Spleen (tissue), 11 donors: ENCODE results near the gene CUL1. TPM values are rescaled to one million over a fixed set of nuclear protein-coding genes. Genes with fewer than 3 reads are reported as not detected.

Experiments
- DNase-seq: peaks from one replicate; pipeline ENCODE4 v3.0.0-alpha.2; 2020
- H3K27ac ChIP-seq, 8 donors: fragments of 200-600 bp; sonication (generic) in 7 of 8; 1 replicate in 4 of 8; 2 replicates in 4 of 8; pipeline versions ENCODE4 v1.5.0 to v1.8.0; 2016 to 2021; ENCODE audit warnings: inconsistent platforms in 4 of 8, mild to moderate bottlenecking in 4 of 8, moderate library complexity in 1 of 8
- H3K27me3 ChIP-seq, 7 donors: fragments of 200-600 bp; sonication (generic) in 6 of 7; replicated peaks in 1 of 7; 1 replicate in 4 of 7; 2 replicates in 3 of 7; pipeline versions ENCODE4 v1.5.0 to v1.8.0; 2016 to 2021; ENCODE audit warnings: inconsistent platforms in 3 of 7, mild to moderate bottlenecking in 1 of 7
- H3K36me3 ChIP-seq, 6 donors: fragments of 200-600 bp; sonication (generic) in 5 of 6; 1 replicate in 4 of 6; 2 replicates in 2 of 6; pipeline versions ENCODE4 v1.5.0 to v1.8.0; 2016 to 2021; ENCODE audit warnings: inconsistent platforms in 2 of 6
- H3K4me1 ChIP-seq, 6 donors: fragments of 200-600 bp; sonication (generic) in 5 of 6; 1 replicate in 3 of 6; 2 replicates in 3 of 6; pipeline versions ENCODE4 v1.5.0 to v1.8.0; 2016 to 2021; ENCODE audit warnings: inconsistent platforms in 3 of 6
- H3K4me3 ChIP-seq, 8 donors: fragments of 200-600 bp; sonication (generic) in 7 of 8; 1 replicate in 4 of 8; 2 replicates in 4 of 8; pipeline versions ENCODE4 v1.5.0 to v1.8.0; 2016 to 2021; ENCODE audit warnings: inconsistent platforms in 4 of 8, mild to moderate bottlenecking in 4 of 8, moderate library complexity in 2 of 8
- H3K9me3 ChIP-seq, 8 donors: fragments of 200-600 bp; sonication (generic) in 7 of 8; 1 replicate in 4 of 8; 2 replicates in 4 of 8; pipeline versions ENCODE4 v1.5.0 to v1.8.0; 2016 to 2021; ENCODE audit warnings: inconsistent platforms in 4 of 8
- CTCF ChIP-seq, 11 experiments: fragments of 200-600 bp in 7 of 11; fragments of 450-650 bp in 4 of 11; sonication (generic) in 4 of 11; IDR thresholded peaks in 8 of 11; conservative IDR thresholded peaks in 3 of 11; 1 replicate in 7 of 11; 2 replicates in 4 of 11; pipeline versions ENCODE4 v1.4.0 to v1.8.0; 2016 to 2021; ENCODE audit warnings: antibody characterized with exemption in 11 of 11, inconsistent platforms in 4 of 11, mild to moderate bottlenecking in 1 of 11
- POLR2A ChIP-seq, 3 donors: fragments of 450-650 bp; IDR thresholded peaks; one replicate each; pipeline ENCODE4 v1.5.1; 2017; ENCODE audit warnings: antibody characterized with exemption in 3 of 3, mild to moderate bottlenecking in 1 of 3
- POLR2AphosphoS5 ChIP-seq, 3 donors: sonication (generic); formaldehyde crosslinking; IDR thresholded peaks; one replicate each; pipeline ENCODE4 v1.5.1; 2017; ENCODE audit warnings: antibody characterized with exemption in 3 of 3
- WGBS, 5 donors: extraction: QIAGEN DNeasy Blood & Tissue Kit in 3 of 5; methylation state at CpG; one replicate each; pipeline versions ENCODE4 v1.1.5 to v1.1.7; 2013 to 2018; 5-methylcytosine and 5-hydroxymethylcytosine counted together
- intact Hi-C: fragments of 100-400 bp; cut with DNase I; formaldehyde crosslinking; loops from one replicate; pipeline ENCODE4 v1.15.0; 2023; ENCODE audit warnings: low total_unique reads
- polyA plus RNA-seq, 3 donors: library from polyadenylated mRNA; stranded (reverse); fragments of 200-250 nt; gene quantifications; one replicate each; pipeline ENCODE4 v1.2.1, GENCODE V29; 2013
- total RNA-seq, 7 donors: library from RNA; depleted of rRNA in 3 of 7; stranded (reverse); fragments of >200 nt in 3 of 7; fragmentation: NEBNext Ultra II Directional in 4 of 7; extraction: Animal tissue kit (Norgen Biotek cat#: 25700) in 4 of 7; gene quantifications; one replicate each; pipeline versions ENCODE4 v1.1.0 to v1.2.1, GENCODE V29; 2016 to 2021
- donor health status: healthy with polysubstance abuse.
- donor health status: DM: no; HTN: no; CAD: no; lungs with moderate emphysema.
- donor health status: DM: no; HTN: no; CAD: no.
- donor health status: Bipolar disorder and iron deficiency.
- donor health status: healthy.
- donor health status: DM: no; HTN: no; CAD: no.
- donor health status: DM: yes; HTN: yes; CAD: no.

Gene CUL1
- total and polyA plus RNA-seq, 10 donors = 19.8 to 54.6 (median 42.7) TPM

- no peaks in the 10 kb centered on the region for H3K27me3 ChIP-seq
- H3K4me1 ChIP-seq = peaks cover 14 to 100% (median 87%) of the 10 kb centered on the region in 6 donors
- no peak overlapping the region for H3K27ac ChIP-seq
- WGBS, 5 donors = 53 to 62% (median 57%) methylated on average over 16 of the region's 16 CpGs
- DNase-seq = no peak
- no peaks in the 10 kb centered on the region for H3K9me3 ChIP-seq
- intact Hi-C loops = no loop called here
- H3K4me3 ChIP-seq = no peak overlapping the region
- TF ChIP-seq POLR2AphosphoS5 (IDR thresholded peaks at IDR 0.05) = no peak
- no peak for TF ChIP-seq CTCF (IDR thresholded peaks at IDR 0.05 in 8 of 11, conservative IDR thresholded peaks at IDR 0.05 in 3 of 11)
- TF ChIP-seq POLR2A (IDR thresholded peaks at IDR 0.05) = no peak
- H3K36me3 ChIP-seq = no peaks in the 10 kb centered on the region
Observed at GRCh38 chr7:148711191-148712102, 12.7 kb downstream of the CUL1 start.

DNA sequence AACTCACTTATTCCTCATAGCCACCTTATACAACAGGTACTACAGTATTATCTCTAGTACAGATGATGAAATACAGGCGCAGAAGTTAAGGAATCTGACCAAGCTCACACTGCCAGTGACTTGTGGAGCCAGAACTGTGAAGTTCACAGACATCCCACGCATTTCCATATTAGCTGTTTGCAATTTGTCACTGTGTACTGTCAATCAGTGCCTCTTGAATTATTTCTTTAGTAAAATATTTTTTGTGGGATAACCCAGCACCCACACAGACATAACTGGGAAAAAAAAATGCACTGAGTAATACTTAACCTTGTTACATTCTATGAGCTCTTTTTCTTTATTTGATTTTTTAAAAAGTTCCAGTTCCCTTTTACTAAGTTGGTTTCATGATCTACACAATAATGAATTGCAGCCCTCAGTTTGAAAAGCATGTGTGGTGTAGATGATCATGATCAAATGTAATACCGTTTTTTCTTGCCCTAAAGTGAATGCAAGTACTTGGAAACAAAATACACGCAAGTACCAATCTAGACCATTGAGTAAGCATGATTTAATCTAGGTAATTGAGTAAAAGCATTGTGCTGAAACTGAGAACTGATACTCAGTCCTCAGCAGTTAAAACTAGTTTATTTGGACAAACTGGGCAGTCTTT, 14.1 kb downstream of the CUL1 start:
- Histone ChIP-seq H3K4me1 (peaks cover 9 to 100% (median 78%) of the 10 kb centered on the region in 6 donors), H3K4me3 (no peak overlapping the region), H3K27me3 (no peaks in the 10 kb centered on the region), H3K9me3 (no peaks in the 10 kb centered on the region), H3K27ac (no peak overlapping the region), H3K36me3 (no peaks in the 10 kb centered on the region)
- WGBS, 5 donors = 64 to 72% (median 69%) methylated on average over 4 of the region's 4 CpGs
- intact Hi-C loops = no loop called here
- TF ChIP-seq POLR2A (IDR thresholded peaks at IDR 0.05) (no peak), POLR2AphosphoS5 (IDR thresholded peaks at IDR 0.05) (no peak)
- no peak for DNase-seq

DNA sequence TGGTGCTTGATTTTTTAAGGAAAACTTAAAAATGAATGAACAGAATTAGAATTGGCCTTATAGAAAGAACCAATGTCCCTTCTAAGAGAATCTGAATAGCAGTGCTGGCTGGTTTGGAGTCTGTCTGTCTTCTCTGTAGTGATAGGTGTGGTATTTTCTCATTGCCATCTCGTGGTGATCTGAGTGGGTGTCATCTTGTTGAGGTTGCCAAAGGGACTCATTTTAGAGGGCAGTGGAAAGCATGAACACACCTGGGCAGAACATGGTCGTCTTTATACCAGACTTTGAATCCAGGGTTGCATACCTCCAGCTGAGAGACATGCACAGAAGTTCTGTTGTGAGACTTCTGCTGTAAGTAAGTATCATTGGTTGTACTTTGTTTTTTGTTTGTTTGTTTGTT, 15.8 kb downstream of the CUL1 start:
- H3K4me3 ChIP-seq = no peak overlapping the region
- 71 to 78% (median 72%) methylated on average over 2 of the region's 2 CpGs for WGBS, 5 donors
- no peak for DNase-seq
- no peaks in the 10 kb centered on the region for H3K9me3 ChIP-seq
- intact Hi-C loops = no loop called here
- no peaks in the 10 kb centered on the region for H3K36me3 ChIP-seq
- H3K4me1 ChIP-seq = peaks cover 7 to 100% (median 74%) of the 10 kb centered on the region in 6 donors
- H3K27ac ChIP-seq = no peak overlapping the region
- H3K27me3 ChIP-seq = no peaks in the 10 kb centered on the region
- TF ChIP-seq CTCF (IDR thresholded peaks at IDR 0.05 in 8 of 11, conservative IDR thresholded peaks at IDR 0.05 in 3 of 11) (no peak), POLR2A (IDR thresholded peaks at IDR 0.05) (no peak), POLR2AphosphoS5 (IDR thresholded peaks at IDR 0.05) (no peak)

DNA sequence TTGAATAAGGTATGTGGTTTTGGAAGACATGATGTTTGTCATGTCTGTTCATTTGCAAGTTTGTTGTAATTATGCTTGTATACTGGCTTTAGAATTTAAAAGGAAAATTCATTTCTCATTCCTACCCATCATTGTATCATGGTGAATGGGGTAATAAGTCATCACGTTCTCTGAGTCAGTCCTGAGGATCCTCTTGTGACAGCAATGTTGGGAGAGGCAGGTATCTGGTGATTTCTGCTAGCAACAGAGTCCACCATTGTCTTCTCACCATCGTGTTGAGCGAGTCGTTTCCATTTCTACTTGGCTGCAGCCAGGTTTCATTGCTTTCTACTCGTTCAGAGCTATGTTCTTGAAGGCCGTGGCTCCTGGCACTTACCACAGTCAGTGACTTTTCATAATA, 16.3 kb downstream of the CUL1 start:
- Histone ChIP-seq H3K27ac (no peak overlapping the region), H3K4me3 (no peak overlapping the region), H3K36me3 (no peaks in the 10 kb centered on the region), H3K27me3 (no peaks in the 10 kb centered on the region), H3K4me1 (peaks cover 7 to 100% (median 75%) of the 10 kb centered on the region in 6 donors), H3K9me3 (no peaks in the 10 kb centered on the region)
- no peak for DNase-seq
- TF ChIP-seq CTCF (IDR thresholded peaks at IDR 0.05 in 8 of 11, conservative IDR thresholded peaks at IDR 0.05 in 3 of 11) = no peak
- TF ChIP-seq POLR2A (IDR thresholded peaks at IDR 0.05) = no peak
- TF ChIP-seq POLR2AphosphoS5 (IDR thresholded peaks at IDR 0.05) = no peak
- intact Hi-C loops = no loop called here
- WGBS, 5 donors = 84 to 90% (median 87%) methylated on average over 6 of the region's 6 CpGs
